GM06990 (cell line): Measurements from ENCODE around the gene NCOA6.

Experiments
- DNase-seq: peaks from one replicate; pipeline ENCODE4 v3.0.0-alpha.2; 2011; ENCODE audit not compliant: insufficient read length; ENCODE audit errors: extremely low read depth
- H3K27me3 ChIP-seq: replicated peaks from 2 replicates; pipeline ENCODE4 v1.6.0; 2011; ENCODE audit warnings: low read length; ENCODE audit not compliant: control insufficient read depth, insufficient read depth
- H3K36me3 ChIP-seq: 2 replicates; pipeline ENCODE4 v1.5.1; 2011; ENCODE audit warnings: low read length; ENCODE audit not compliant: control insufficient read depth, insufficient read depth
- H3K4me3 ChIP-seq: replicated peaks from 2 replicates; pipeline ENCODE4 v1.5.1; 2011; ENCODE audit warnings: low read depth, mild to moderate bottlenecking, control low read depth, low read length
- TF ChIP-seq, protein P1 (sequence below): IDR thresholded peaks from 2 replicates; pipeline ENCODE4 v1.5.1; 2011; ENCODE audit warnings: low read length, control low read depth, mild to moderate bottlenecking, inconsistent platforms; ENCODE audit not compliant: insufficient read depth, poor library complexity, severe bottlenecking

The NCOA6 gene

GRCh38 chr20:34701405-34702085 lies 123.9 kb downstream of the NCOA6 start:
- Histone ChIP-seq H3K4me3 (no peak overlapping the region), H3K27me3 (no peaks in the 10 kb centered on the region; the same call in 1 of the 2 replicates), H3K36me3 (no peaks in the 10 kb centered on the region)
- TF ChIP-seq, protein P1, sequence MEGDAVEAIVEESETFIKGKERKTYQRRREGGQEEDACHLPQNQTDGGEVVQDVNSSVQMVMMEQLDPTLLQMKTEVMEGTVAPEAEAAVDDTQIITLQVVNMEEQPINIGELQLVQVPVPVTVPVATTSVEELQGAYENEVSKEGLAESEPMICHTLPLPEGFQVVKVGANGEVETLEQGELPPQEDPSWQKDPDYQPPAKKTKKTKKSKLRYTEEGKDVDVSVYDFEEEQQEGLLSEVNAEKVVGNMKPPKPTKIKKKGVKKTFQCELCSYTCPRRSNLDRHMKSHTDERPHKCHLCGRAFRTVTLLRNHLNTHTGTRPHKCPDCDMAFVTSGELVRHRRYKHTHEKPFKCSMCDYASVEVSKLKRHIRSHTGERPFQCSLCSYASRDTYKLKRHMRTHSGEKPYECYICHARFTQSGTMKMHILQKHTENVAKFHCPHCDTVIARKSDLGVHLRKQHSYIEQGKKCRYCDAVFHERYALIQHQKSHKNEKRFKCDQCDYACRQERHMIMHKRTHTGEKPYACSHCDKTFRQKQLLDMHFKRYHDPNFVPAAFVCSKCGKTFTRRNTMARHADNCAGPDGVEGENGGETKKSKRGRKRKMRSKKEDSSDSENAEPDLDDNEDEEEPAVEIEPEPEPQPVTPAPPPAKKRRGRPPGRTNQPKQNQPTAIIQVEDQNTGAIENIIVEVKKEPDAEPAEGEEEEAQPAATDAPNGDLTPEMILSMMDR: no peak
- no peak for DNase-seq

- TF ChIP-seq, protein P1: no peak
- H3K36me3 ChIP-seq: no peaks in the 10 kb centered on the region
- no peak for DNase-seq
- H3K27me3 ChIP-seq: no peaks in the 10 kb centered on the region; the same call in 1 of the 2 replicates
- no peak overlapping the region for H3K4me3 ChIP-seq
Measured at GRCh38 chr20:34693414-34693813, 132.0 kb downstream of the NCOA6 start.

GRCh38 chr20:34691838-34692237 lies 133.6 kb downstream of the NCOA6 start:
- DNase-seq: no peak
- TF ChIP-seq, protein P1: no peak
- Histone ChIP-seq H3K36me3 (no peaks in the 10 kb centered on the region), H3K4me3 (no peak overlapping the region), H3K27me3 (no peaks in the 10 kb centered on the region)

DNA sequence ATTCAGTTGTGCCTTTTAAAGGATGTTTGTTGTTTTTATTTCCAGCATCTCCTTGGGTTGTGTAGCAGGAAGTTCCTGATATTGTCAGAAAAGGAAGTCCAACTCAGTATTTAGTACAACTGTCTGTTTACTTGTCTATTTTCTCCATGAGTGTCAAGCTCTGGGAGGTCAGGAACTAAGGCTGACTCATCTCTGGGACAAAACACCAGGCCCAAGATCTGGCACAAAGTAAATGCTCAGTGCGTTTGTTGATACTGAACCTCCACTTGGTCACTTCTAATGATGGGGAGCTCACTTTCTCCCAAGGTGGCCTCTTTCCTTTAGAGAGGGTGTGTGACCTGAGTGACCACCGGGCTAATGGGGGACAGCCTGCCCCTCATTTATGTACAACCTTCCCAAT lies 136.0 kb downstream of the NCOA6 start:
- Histone ChIP-seq H3K27me3 (no peaks in the 10 kb centered on the region), H3K4me3 (no peak overlapping the region), H3K36me3 (no peaks in the 10 kb centered on the region)
- DNase-seq: no peak
- TF ChIP-seq, protein P1: no peak

DNA sequence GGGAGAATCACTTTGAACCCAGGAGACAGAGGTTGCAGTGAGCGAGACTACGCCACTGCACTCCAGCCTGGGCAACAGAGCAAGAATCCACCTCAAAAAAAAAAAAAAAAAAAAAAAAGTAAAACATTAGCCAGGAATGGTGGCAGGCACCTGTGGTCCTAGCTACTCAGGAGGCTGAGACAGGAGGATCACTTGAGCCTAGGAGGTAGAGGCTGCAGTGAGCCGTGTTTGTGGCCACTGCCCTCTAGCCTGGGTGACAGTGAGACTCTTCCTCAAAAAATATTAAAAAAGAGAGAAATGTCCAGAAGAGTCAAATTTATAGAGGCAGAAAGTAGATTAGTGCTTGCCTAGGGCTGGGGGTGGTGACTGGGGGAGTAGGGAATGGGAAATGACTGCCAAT lies 141.8 kb downstream of the NCOA6 start:
- TF ChIP-seq, protein P1: no peak

More for the DNA sequence above, 141.8 kb downstream of the NCOA6 start:
- no peak overlapping the region for H3K4me3 ChIP-seq
- DNase-seq: no peak
- no peaks in the 10 kb centered on the region for H3K36me3 ChIP-seq
- no peaks in the 10 kb centered on the region for H3K27me3 ChIP-seq
